GM12874 (cell line): ENCODE data around the gene SLC27A6.

Source experiments
- TF ChIP-seq, protein P1 (sequence below): IDR thresholded peaks from 2 replicates; pipeline ENCODE4 v1.5.1; 2011; ENCODE audit warnings: low read depth, mild to moderate bottlenecking, control low read depth, low read length, moderate library complexity; ENCODE audit not compliant: insufficient read depth

SLC27A6 gene

DNA sequence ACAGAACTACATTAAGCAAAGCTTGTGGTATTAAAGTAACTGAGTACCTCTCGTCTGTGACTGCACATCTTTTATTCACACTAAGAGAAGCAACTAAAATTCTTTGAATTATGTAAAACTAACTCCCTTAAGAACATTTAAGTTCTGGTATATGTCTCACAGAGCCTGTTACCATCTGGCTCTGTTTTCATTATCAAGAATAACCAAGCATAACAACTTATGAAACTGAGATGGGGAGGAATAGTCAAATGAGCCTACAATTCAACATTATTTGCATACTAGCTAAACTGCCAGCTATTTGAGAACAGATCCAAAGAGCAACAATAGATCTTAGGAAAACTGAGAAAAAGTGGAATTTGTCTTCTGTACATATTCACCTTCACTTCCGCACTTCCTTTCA lies 104.0 kb downstream of the SLC27A6 start:
- TF ChIP-seq, protein P1, sequence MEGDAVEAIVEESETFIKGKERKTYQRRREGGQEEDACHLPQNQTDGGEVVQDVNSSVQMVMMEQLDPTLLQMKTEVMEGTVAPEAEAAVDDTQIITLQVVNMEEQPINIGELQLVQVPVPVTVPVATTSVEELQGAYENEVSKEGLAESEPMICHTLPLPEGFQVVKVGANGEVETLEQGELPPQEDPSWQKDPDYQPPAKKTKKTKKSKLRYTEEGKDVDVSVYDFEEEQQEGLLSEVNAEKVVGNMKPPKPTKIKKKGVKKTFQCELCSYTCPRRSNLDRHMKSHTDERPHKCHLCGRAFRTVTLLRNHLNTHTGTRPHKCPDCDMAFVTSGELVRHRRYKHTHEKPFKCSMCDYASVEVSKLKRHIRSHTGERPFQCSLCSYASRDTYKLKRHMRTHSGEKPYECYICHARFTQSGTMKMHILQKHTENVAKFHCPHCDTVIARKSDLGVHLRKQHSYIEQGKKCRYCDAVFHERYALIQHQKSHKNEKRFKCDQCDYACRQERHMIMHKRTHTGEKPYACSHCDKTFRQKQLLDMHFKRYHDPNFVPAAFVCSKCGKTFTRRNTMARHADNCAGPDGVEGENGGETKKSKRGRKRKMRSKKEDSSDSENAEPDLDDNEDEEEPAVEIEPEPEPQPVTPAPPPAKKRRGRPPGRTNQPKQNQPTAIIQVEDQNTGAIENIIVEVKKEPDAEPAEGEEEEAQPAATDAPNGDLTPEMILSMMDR = no peak

GRCh38 chr5:129073111-129073510 lies 107.8 kb downstream of the SLC27A6 start:
- TF ChIP-seq, protein P1 = no peak

GRCh38 chr5:129074903-129075302 lies 109.6 kb downstream of the SLC27A6 start:
- TF ChIP-seq, protein P1 = no peak

DNA sequence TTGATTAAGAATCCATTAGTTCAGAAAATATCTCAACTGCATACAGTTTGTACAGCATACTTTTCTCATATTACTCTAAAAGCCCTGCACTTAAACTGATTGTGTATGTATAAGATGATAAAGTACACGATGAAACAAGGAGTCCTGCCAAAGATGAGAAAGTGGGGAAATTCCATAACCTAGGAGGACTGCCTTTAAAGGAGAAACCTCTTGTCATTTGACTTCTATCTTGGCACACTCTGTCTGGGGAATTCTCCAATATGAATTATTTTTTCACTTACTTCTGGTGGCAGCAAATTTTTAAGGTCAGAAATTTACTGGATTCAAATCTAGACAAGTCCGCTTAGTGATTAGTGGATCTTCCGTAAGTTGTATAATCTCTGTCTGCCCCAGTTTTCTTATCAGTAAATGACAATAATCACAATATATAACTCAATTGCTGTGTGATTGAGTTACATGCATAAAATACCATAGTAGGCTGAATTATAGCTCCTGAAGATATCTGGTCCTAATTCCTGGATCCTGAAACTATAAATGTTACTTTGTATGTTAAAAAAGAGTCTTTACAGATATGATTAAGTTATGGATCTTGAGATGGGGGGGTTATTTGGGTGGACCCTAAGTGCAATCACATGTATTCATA lies 112.3 kb downstream of the SLC27A6 start:
- TF ChIP-seq, protein P1 = no peak

DNA sequence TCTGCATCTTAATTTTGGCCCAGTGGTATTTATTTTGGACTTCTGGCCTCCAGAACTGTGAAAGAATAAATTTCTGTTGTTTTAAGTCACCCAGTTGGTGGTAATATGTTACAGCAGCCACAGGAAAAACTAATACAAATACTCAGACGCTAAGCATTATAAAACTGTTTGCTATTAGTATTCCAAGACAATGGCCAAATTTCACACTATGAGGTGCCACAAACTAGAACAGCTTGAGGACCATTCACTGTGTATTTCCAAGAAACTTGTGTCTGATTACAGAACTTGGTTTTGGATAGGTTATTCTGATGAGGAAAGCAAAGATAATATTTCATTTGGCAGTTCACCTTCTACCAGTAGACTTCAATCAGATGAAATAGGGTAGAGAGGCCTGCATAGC lies 113.0 kb downstream of the SLC27A6 start:
- TF ChIP-seq, protein P1 = no peak

DNA sequence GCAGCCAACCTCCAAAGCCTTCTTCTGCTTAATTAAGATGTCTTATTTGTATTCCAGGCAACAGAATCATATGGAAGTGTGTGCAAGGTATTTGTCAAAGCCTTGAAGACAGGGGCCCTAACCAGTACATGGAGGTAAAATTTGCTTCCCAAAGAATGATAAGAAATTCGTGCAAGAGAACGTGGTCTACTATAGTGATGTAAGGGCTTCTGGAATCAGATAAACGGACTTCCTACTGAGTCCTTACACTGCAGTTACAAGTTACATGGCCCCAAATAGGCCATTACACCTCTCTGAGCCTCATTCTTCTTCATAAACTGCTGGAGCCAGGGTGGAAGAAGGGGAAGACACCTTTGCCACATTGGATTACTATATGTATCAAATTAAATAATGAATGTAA lies 113.4 kb downstream of the SLC27A6 start:
- TF ChIP-seq, protein P1 = no peak

DNA sequence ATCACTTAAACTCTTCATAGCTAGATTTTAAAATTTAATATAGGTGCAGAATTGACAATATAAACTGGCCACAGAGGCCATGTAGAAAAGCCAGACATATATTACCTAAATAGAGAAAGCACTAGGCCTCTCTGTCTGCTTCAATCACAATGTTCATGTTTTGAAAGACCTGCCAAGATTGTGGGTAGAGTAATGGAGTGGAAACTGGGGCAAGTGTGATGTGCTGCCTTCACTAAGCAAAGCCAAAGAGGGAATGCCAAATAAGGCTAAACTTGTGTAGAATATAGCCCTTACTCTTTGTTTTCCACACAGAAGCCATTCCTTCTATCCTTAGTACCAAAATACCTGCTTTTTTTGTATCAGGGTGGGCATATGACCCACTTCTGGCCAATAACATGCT lies 114.2 kb downstream of the SLC27A6 start:
- TF ChIP-seq, protein P1 = no peak

GRCh38 chr5:129080766-129081165 lies 115.5 kb downstream of the SLC27A6 start:
- TF ChIP-seq, protein P1 = no peak
